PFSK-1 (cell line): Measurements from ENCODE around the gene RALY.

Experiments
- FOXP2 ChIP-seq: optimal IDR thresholded peaks from 2 replicates; pipeline ENCODE3; 2011; ENCODE audit warnings: borderline replicate concordance, control low read depth, inconsistent platforms; ENCODE audit not compliant: insufficient read depth; ENCODE audit errors: extremely low read length, extremely low read depth
- POLR2AphosphoS5 ChIP-seq: IDR thresholded peaks from 2 replicates; pipeline ENCODE4 v1.6.1; 2012; ENCODE audit warnings: low read depth, mild to moderate bottlenecking, control low read depth, low read length, moderate library complexity
- REST ChIP-seq, 2 experiments: IDR thresholded peaks; 2 replicates each; pipeline versions ENCODE4 v1.6.1 to v1.8.0; 2011 to 2012; ENCODE audit warnings: low read depth in 2 of 2, low read length in 2 of 2, control low read depth in 1 of 2, inconsistent platforms in 1 of 2, mild to moderate bottlenecking in 1 of 2, moderate library complexity in 1 of 2; ENCODE audit not compliant: insufficient read depth in 1 of 2
- SIN3A ChIP-seq: IDR thresholded peaks from 2 replicates; pipeline ENCODE4 v1.6.1; 2012; ENCODE audit warnings: mild to moderate bottlenecking, low read length, moderate library complexity, borderline replicate concordance; ENCODE audit not compliant: insufficient read depth
- TAF1 ChIP-seq: IDR thresholded peaks from 2 replicates; pipeline ENCODE4 v1.6.1; 2012; ENCODE audit warnings: low read length, control low read depth, borderline replicate concordance; ENCODE audit not compliant: insufficient read depth

The RALY gene

GRCh38 chr20:33951171-33951570 lies 42.5 kb upstream of the RALY start:
- TF ChIP-seq TAF1 (no peak), SIN3A (no peak), POLR2AphosphoS5 (no peak), FOXP2 (no peak), REST (IDR thresholded peaks at IDR 0.05; ENCODE audit: insufficient read depth in 1 of 2, low read depth in 2 of 2, low read length in 2 of 2) (no peak)

GRCh38 chr20:33954504-33954903 lies 39.2 kb upstream of the RALY start:
- TF ChIP-seq REST (IDR thresholded peaks at IDR 0.05; ENCODE audit: insufficient read depth in 1 of 2, low read depth in 2 of 2, low read length in 2 of 2): no peak
- TF ChIP-seq TAF1: no peak
- TF ChIP-seq FOXP2: no peak
- TF ChIP-seq SIN3A: no peak
- TF ChIP-seq POLR2AphosphoS5: no peak

GRCh38 chr20:33963751-33964150 lies 30.0 kb upstream of the RALY start:
- TF ChIP-seq REST (IDR thresholded peaks at IDR 0.05; ENCODE audit: insufficient read depth in 1 of 2, low read depth in 2 of 2, low read length in 2 of 2): no peak
- no peak for TF ChIP-seq SIN3A
- TF ChIP-seq POLR2AphosphoS5: no peak
- TF ChIP-seq TAF1: no peak
- TF ChIP-seq FOXP2: no peak

- TF ChIP-seq REST (IDR thresholded peaks at IDR 0.05; ENCODE audit: insufficient read depth in 1 of 2, low read depth in 2 of 2, low read length in 2 of 2) (0 out of 4 replicates have a peak, but pooled peaks of 1 of the 2 experiments have one; percentile 15), SIN3A (no peak), TAF1 (0 out of 2 replicates have a peak, but pooled peaks have one; percentile 12)
Measured at GRCh38 chr20:33964441-33964840, 29.3 kb upstream of the RALY start.

- TF ChIP-seq TAF1: no peak
- TF ChIP-seq REST (IDR thresholded peaks at IDR 0.05; ENCODE audit: insufficient read depth in 1 of 2, low read depth in 2 of 2, low read length in 2 of 2): no peak
- no peak for TF ChIP-seq POLR2AphosphoS5
- TF ChIP-seq SIN3A: no peak
- TF ChIP-seq FOXP2: no peak
Measured at GRCh38 chr20:33967126-33967525, 26.6 kb upstream of the RALY start.
